NCI-H524 treated with DMSO at 0.1 percent for 48 hours (cell line): ENCODE data around the gene BLTP3A.
"Not testable (repeated sequence)": the region's sequence is repeated elsewhere in the genome, so short reads cannot be mapped to it uniquely, and the experiment has no call there.

Source experiments
- DNase-seq: peaks from one replicate; lab custom pipeline; 2025; lab: John Stamatoyannopoulos, UW

BLTP3A gene

DNA sequence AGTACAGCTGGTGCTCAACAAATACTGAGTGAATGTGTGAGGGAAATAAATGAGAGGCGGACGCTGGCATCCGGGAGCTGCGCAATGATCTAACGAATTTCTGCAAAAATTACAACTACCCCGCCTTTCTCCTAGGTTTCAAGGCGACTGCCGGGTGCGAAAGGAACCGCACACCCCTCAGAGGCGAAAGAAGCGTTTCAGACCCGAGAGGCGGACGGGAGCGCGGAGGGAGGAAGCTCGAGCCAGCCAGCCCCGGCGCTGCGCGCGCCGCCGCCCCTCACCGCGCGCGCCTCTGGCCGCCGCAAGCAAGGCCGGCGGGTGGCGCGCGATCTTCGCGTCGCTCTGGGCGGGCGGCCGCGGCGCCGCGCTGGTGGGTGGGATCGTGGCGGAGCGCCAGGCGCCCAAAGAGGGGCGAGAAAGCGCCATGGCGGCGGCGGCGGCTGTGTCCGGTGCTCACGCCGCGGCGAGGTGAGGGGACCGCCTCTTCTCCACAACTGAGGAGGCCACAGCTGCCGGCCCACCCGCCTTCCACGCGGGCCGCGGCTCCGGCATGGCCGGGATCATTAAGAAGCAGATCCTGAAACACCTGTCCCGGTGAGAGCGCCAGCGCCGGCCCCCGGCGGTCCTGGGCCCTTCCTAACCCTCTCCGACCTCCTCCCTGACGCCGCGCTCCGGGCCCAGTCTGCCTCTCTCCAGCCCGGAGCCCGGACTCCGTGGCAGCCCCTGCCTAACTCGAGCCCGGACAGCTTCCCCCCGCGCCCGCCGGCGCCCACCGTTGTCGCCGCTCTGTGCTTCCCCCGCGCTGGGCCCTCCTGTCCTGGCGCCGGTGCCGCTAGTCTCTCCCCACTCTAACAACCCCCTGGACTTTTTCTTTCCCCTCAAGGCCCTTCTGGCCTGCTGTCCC is at the start of gene BLTP3A:
Gene BLTP3A, plus strand, starts transcription at position 383 of the 904 bp plus-strand sequence. Its CDS starts 168 bp downstream, at position 551.
- peak; percentile 37 for DNase-seq

DNA sequence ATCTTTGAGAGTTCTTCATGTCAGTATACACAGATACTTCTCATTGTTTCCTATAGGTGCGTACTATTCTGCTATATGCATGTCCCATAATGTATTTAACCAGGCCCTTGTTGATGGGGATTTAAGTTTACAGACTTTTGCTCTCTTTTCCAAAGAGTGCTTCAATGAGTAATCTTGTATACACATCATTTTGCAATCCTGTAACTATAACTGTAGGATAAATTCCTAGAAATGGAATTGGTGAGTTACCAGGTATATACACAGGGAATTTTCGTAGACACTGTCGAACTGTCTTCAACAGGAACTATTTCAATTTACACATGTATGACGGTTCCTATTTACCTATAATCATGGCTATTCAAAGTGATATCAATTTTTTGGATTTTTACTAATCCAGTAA is 49.8 kb upstream of the BLTP3A start:
- DNase-seq = no peak

GRCh38 chr6:34743625-34744293 is 48.1 kb upstream of the BLTP3A start:
- DNase-seq = no peak

GRCh38 chr6:34744294-34744647 is 47.6 kb upstream of the BLTP3A start:
- not testable (repeated sequence) for DNase-seq

DNA sequence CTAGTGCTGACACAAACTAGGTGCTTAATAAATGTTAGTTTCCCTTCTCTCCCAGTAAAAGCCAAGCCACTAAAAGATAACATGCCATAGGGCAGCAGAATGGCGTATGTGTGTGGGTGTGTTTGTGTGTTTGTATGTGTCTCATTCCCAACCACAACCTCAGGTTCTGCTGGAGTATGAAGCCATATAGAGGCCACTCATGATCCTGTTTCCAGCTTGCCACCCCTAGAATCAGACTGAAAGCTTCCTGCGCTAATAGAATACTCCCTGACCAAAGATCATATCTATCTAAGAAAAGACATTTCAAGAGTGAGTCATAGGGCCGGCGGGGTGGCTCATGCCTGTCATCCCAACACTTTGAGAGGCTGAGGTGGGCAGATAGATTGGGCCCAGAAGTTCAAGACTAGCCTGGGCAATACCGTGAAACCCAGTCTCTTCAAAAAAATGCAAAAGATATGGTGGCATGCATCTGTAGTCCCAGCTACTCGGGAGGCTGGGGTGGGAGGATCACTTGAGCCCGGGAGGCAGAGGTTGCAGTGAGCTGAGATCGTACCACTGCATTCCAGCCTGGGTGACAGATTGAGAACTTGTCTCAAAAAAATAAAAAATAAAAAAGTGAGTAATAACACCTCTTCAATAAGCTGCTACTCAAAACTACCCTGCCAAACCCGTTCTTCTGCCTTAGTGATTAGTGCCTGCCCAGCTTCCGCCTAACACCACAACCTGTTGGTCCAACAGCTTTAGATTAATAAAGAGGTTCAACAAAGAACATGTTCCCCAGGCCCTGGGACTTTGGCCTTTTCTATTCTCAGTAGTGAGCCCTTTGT is 46.4 kb upstream of the BLTP3A start:
- no peak for DNase-seq

- no peak for DNase-seq
These were observed 45.6 kb upstream of the BLTP3A start for GRCh38 chr6:34746104-34746846.

DNA sequence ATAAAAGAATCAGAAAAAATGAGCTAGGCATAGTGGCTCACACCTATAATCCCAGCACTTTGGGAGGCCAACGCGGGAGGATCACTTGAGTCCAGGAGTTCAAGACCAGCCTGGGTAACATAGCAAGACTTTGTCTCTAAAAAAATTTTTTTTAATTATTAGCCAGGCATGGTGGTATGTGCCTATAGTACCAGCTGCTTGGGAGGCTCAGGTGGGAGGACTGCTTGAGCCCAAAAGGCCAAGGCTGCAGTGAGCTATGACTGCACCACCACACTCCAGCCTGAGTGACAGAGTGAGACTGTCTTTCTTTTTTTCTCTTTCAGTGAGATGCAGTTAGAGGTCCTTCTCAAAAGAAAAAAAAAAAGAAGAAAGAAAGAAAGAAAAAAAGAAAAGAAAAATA is 43.1 kb upstream of the BLTP3A start:
- DNase-seq = no peak

- DNase-seq = not testable (repeated sequence)
These were observed 35.4 kb upstream of the BLTP3A start for GRCh38 chr6:34756513-34756856.

GRCh38 chr6:34757687-34758274 is 34.1 kb upstream of the BLTP3A start:
- no peak for DNase-seq

- DNase-seq = no peak
These were observed 31.8 kb upstream of the BLTP3A start for GRCh38 chr6:34760108-34760507.

DNA sequence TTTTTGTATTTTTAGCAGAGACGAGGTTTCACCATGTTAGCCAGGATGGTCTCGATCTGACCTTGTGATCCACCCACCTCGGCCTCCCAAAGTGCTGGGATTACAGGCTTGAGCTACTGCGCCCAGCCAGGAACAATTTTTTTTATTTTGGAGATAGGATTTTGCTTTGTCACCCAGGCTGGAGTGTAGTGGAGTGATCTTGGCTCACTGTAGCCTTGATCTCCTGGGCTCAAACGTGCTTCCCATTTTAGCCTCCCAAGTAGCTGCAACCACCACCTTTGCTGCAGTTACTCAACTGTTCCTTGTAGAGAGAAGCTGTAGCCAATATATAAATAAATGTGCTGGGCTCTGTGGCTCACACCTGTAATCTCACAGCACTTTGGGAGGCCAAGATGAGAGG is 30.2 kb upstream of the BLTP3A start:
- DNase-seq = not testable (repeated sequence)

DNA sequence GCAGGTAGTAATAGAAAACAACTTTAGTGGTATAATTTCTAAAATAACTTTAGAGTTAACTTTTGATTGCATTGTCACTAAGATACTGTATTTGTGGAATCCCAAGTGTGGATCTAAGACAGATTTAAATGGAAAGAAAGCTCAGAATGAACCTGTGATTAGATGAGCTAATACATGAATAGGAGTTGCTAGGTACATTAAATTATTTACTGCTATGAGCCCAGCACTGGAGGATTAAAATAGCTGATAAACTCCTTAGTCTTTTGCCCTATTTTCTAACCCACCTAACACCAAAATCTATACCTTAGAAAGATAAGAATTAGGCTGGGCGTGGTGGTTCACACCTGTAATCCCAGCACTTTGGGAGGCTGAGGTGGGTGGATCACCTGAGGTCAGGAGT is 23.7 kb upstream of the BLTP3A start:
- DNase-seq = no peak

DNA sequence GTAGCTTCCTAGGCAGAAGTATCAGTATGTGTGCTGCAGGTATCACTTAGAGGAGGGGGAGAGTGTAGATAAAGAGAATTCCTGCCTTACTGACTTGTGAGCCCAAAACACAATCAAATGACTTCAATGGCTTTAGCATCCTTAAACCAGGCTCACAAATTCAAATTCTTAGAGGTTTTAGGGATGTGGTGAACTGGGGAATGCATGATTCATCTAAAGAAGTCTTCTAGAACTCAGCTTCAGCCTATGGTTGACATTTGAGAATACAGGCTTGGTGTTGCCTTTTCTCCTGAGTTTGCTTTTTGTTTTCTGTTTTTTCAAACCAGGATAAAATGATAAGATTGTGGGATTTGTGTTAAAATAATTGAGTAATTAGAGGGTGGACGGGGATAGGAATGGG is 20.2 kb upstream of the BLTP3A start:
- DNase-seq = no peak

DNA sequence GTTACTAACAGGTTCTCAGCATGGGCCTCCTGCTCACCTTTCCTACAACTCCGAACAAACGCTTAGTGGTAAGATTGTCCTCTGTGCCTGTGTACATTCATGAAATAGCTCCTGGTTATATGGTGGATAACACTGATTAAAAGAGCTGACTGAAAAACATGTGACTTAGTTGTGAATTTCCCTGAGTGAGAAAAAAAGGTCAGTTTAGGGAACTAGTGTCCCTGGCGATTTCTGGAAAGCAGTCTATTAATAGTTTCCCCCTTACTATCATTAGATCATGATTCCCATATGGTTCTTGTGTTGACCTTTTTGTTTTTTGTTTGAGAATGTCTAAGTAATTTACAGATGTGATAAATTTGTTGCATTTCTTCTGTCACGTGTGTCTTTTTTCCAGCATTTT is 18.9 kb upstream of the BLTP3A start:
- DNase-seq = no peak

GRCh38 chr6:34773916-34774315 is 18.0 kb upstream of the BLTP3A start:
- no peak for DNase-seq

- DNase-seq = no peak
These were observed 16.9 kb upstream of the BLTP3A start for GRCh38 chr6:34774967-34775366.

DNA sequence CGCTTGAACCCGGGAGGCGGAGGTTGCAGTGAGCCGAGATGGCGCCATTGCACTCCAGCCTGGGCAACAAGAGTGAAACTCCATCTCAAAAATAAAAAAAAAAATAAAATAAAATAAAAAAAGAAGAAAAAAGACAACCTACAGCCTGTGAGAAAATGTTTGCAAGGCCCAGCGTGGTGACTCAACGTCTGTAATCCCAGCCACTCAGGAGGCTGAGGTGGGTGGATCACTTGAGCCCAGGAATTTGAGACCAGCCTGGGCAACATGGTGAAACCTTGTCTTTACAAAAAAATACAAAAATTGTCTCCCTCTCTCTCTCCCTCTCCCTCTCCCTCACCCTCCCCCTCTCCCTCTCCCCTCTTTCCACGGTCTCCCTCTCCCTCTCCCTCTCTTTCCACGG is 6.5 kb upstream of the BLTP3A start:
- DNase-seq = not testable (repeated sequence)

GRCh38 chr6:34787152-34787551 is 4.7 kb upstream of the BLTP3A start:
- not testable (repeated sequence) for DNase-seq

GRCh38 chr6:34788111-34788510 is 3.8 kb upstream of the BLTP3A start:
- no peak for DNase-seq

DNA sequence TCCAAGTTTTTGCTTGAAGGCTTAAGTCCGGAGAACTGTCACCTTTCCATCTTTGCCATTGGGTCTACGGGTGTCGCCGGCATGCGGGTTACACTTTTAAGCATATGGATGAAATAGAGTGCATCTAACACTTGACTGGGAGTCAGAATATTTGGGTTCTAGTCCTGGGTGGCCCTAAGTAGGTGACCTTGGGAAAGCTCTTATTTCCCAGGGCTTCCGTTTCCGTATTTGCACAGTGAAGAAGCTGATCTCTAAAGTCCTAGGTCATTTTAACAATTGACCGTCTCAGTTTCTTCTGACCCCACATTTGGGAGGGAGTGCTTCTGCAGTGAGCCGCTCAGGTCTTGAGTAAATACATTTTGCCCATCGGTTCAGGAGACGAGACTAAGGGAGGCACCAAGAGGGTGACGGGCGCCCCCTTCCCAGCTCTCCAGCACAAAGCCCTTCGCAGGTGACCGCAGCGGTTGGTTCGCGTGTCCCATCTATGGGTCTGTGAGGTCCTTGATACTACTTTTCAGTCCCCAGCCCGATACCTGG is 651 bp upstream of the BLTP3A start:
- peak; percentile 49 for DNase-seq
